GM21737 (cell line): Measurements from ENCODE around the gene NCAPD3.
A peak's percentile ranks its signal among the peaks of the same experiment; 100 is the strongest.
"Not testable (repeated sequence)": the region's sequence is repeated elsewhere in the genome, so short reads cannot be mapped to it uniquely, and the experiment has no call there.

Source experiments
- ATAC-seq: cut with Tn5 transposase; IDR thresholded peaks from one replicate; pipeline ENCODE4 v1.9.1; 2021; ENCODE audit warnings: mild to moderate bottlenecking, moderate library complexity; ENCODE audit not compliant: unreplicated experiment

Gene NCAPD3

GRCh38 chr11:134223836-134224709 is at the start of gene NCAPD3, which contains the start of gene VPS26B:
NCAPD3 (minus strand) TSS chr11:134223967; CDS start chr11:134223926, 41 bp downstream.
VPS26B (plus strand) TSS chr11:134224671; CDS start chr11:134225123, 452 bp downstream.
- ATAC-seq, result peak; percentile 78

- no peak for ATAC-seq
Observed at GRCh38 chr11:134273317-134273712, 49.5 kb upstream of the NCAPD3 start.

- no peak for ATAC-seq
Observed at GRCh38 chr11:134272381-134273316, 48.9 kb upstream of the NCAPD3 start.

GRCh38 chr11:134271978-134272377 is 48.2 kb upstream of the NCAPD3 start:
- no peak for ATAC-seq

- ATAC-seq, result no peak
Observed at GRCh38 chr11:134270250-134270714, 46.5 kb upstream of the NCAPD3 start.

GRCh38 chr11:134267966-134268365 is 44.2 kb upstream of the NCAPD3 start:
- ATAC-seq, result no peak

- ATAC-seq, result no peak
Observed at GRCh38 chr11:134267461-134267860, 43.7 kb upstream of the NCAPD3 start.

- ATAC-seq, result no peak
Observed at GRCh38 chr11:134266841-134267251, 43.1 kb upstream of the NCAPD3 start.

GRCh38 chr11:134266440-134266839 is 42.7 kb upstream of the NCAPD3 start:
- ATAC-seq, result no peak

GRCh38 chr11:134264966-134265764 is 41.4 kb upstream of the NCAPD3 start:
- ATAC-seq, result no peak

- no peak for ATAC-seq
Observed at GRCh38 chr11:134261626-134262488, 38.1 kb upstream of the NCAPD3 start.

GRCh38 chr11:134260983-134261382 is 37.2 kb upstream of the NCAPD3 start:
- no peak for ATAC-seq

GRCh38 chr11:134260503-134260902 is 36.7 kb upstream of the NCAPD3 start:
- no peak for ATAC-seq

- ATAC-seq, result no peak
Observed at GRCh38 chr11:134258577-134258976, 34.8 kb upstream of the NCAPD3 start.

- no peak for ATAC-seq
Observed at GRCh38 chr11:134257101-134257500, 33.3 kb upstream of the NCAPD3 start.

- ATAC-seq, result not testable (repeated sequence)
Observed at GRCh38 chr11:134255184-134255561, 31.4 kb upstream of the NCAPD3 start.

- no peak for ATAC-seq
Observed at GRCh38 chr11:134254433-134255183, 30.8 kb upstream of the NCAPD3 start.

- peak; percentile 100 for ATAC-seq
Observed at GRCh38 chr11:134253188-134253993, 29.6 kb upstream of the NCAPD3 start, which contains the start of the genes ACAD8 and THYN1. ACAD8 (plus strand) TSS chr11:134253568; CDS start chr11:134253601, 33 bp downstream. THYN1 (minus strand) TSS chr11:134253352; CDS start chr11:134252882, 470 bp downstream.
